Brain microvascular endothelial cell (primary cell): ENCODE data around the gene FAM219B.

Experiments used
- DNase-seq: peaks from one replicate; pipeline ENCODE4 v3.0.0-alpha.2; 2020
- H3K27ac ChIP-seq: fragments of 250-450 bp; sonication (Bioruptor Pico); 2 replicates; pipeline ENCODE4 v1.5.1; 2020; ENCODE audit warnings: mild to moderate bottlenecking, moderate library complexity
- H3K27me3 ChIP-seq: fragments of 250-450 bp; sonication (Bioruptor Pico); replicated peaks from 2 replicates; pipeline ENCODE4 v1.5.1; 2020; ENCODE audit warnings: mild to moderate bottlenecking
- H3K36me3 ChIP-seq: fragments of 250-450 bp; sonication (Bioruptor Pico); replicated peaks from 2 replicates; pipeline ENCODE4 v1.5.1; 2020; ENCODE audit warnings: mild to moderate bottlenecking
- H3K4me3 ChIP-seq: 2 replicates; pipeline ENCODE4 v1.5.1; 2011; ENCODE audit warnings: low read depth, mild to moderate bottlenecking, control low read depth, low read length, moderate library complexity
- in situ Hi-C: cut with HindIII; loops from 2 replicates; pipeline ENCODE4 v1.10.0; 2017; ENCODE audit warnings: low sequenced_read_pairs, low pct_ligation_motif_present
- TF ChIP-seq, protein P1 (sequence below): IDR thresholded peaks from 2 replicates; pipeline ENCODE4 v1.5.1; 2011; ENCODE audit warnings: low read depth, mild to moderate bottlenecking, moderate library complexity, low read length, control low read depth, inconsistent platforms; ENCODE audit errors: missing control alignments

Gene FAM219B, protein sequence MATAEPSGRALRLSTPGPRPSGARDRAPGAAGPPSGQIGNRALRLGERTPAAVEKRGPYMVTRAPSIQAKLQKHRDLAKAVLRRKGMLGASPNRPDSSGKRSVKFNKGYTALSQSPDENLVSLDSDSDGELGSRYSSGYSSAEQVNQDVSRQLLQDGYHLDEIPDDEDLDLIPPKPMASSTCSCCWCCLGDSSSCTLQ

DNA sequence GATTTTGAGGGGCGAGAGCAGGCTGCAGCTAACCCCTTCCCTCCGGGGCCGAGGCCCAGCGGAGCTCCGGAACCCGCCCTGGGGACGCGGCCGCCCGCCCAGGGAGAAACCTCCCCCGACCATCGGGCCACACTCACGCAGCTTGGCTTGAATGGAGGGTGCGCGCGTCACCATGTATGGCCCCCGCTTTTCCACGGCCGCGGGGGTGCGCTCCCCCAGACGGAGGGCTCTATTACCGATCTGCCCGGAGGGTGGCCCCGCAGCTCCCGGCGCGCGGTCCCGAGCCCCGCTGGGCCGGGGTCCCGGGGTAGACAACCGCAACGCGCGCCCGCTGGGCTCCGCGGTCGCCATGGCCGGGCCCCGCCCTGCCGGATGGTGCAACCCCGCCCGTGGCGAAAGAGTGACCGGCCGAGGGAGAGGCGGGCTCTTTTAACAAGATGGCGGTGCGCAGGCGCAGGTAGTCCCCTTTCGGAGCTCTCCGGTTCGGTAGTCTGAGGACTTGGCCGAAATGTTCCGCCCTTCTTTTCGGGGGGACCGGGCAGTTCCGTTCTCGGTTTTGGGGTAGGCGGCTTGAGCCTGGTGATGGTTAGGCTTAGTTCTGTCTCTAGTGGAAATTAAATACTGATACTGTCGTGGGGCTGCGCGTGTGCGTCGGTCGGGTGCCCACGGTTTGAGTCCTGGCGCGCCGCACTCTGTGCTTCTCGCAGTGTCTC, at the start of gene FAM219B:
TSS of gene FAM219B (minus strand) at position 402 of the 713 bp plus-strand sequence. CDS start at position 351, 51 bp downstream.
- H3K27ac ChIP-seq: peak within 1 kb of the TSS; percentile 74
- DNase-seq: peak; percentile 77
- in situ Hi-C loops: no loop called here

DNA sequence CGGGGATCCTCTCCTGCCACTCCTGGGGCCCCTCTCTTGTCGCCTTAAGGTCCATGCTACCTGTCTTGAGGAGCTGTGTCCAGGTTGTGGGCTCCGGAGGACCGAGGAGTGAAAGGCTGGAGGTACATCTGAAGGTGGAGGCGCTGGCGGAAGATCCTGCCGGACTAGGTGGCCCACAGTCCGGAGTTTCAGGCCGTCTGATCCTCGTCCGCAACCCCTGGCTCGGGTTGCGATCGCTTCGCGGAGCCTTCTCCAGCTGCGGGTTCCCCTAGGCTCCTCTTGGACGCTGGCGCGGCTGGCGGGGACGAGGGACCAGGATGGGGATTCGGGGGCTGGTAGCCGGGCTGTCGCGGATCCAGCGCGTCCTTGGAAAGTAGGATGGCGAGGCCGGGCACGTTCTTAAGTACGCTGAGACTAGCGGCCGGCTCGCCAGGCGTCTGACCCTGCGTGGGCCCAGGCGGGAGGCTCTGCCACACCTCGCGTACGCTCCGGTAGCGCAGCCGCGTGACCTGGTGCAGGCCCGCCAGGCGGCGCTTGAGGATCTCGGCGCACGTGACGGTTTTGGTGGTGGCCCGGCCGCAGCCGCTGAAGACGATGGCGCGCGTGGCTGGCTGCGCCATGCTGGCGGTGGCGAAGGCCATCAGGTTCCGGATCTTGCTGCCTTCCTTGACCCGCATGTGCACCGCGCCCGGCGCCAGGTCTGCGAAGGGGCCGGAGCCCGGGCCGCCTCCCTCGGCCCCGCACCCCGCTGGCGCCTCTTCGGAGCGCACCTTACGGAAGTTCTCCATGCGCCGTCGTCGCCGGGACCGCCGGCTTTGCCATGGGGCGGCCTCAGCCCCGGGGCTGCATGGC, 49.4 kb upstream of the FAM219B start:
- Histone ChIP-seq H3K27ac (no peak overlapping the region), H3K36me3 (no peaks in the 10 kb centered on the region), H3K27me3 (peaks cover 4% of the 10 kb centered on the region), H3K4me3 (peak overlapping the region; percentile 59)
- in situ Hi-C loops: no loop called here
- TF ChIP-seq, protein P1, sequence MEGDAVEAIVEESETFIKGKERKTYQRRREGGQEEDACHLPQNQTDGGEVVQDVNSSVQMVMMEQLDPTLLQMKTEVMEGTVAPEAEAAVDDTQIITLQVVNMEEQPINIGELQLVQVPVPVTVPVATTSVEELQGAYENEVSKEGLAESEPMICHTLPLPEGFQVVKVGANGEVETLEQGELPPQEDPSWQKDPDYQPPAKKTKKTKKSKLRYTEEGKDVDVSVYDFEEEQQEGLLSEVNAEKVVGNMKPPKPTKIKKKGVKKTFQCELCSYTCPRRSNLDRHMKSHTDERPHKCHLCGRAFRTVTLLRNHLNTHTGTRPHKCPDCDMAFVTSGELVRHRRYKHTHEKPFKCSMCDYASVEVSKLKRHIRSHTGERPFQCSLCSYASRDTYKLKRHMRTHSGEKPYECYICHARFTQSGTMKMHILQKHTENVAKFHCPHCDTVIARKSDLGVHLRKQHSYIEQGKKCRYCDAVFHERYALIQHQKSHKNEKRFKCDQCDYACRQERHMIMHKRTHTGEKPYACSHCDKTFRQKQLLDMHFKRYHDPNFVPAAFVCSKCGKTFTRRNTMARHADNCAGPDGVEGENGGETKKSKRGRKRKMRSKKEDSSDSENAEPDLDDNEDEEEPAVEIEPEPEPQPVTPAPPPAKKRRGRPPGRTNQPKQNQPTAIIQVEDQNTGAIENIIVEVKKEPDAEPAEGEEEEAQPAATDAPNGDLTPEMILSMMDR: peak; percentile 45
- no peak for DNase-seq

More for the DNA sequence above, at the start of gene FAM219B:
- H3K4me3 ChIP-seq: peak within 1 kb of the TSS; percentile 82
- H3K27me3 ChIP-seq: no peaks in the 10 kb centered on the region
- H3K36me3 ChIP-seq: peaks cover 33% of the 10 kb centered on the region
- TF ChIP-seq, protein P1: no peak

DNA sequence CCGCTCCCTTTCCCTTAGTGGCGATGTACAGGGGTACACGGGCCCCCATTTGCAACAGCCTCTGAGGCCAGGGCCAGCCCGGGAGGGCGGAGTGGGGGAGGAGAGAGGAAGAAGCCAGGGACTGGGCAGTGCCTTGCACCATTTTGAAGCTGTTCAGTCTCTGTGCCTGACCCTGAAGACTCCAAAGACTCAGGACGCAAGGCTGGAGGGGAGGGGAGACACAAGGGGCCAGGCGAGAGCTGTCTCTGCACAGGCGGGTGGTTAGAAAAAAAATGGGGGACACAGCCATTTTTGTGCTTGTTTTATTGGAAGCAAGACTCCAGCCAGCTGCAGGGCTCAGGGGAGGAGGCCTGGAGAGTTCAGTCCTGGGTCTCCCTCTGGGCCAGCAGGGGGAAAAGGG, 48.4 kb upstream of the FAM219B start:
- DNase-seq: no peak
- TF ChIP-seq, protein P1: no peak
- in situ Hi-C loops: no loop called here
- Histone ChIP-seq H3K4me3 (peak overlapping the region; percentile 3), H3K27me3 (peaks cover 4% of the 10 kb centered on the region), H3K36me3 (no peaks in the 10 kb centered on the region), H3K27ac (no peak overlapping the region)

DNA sequence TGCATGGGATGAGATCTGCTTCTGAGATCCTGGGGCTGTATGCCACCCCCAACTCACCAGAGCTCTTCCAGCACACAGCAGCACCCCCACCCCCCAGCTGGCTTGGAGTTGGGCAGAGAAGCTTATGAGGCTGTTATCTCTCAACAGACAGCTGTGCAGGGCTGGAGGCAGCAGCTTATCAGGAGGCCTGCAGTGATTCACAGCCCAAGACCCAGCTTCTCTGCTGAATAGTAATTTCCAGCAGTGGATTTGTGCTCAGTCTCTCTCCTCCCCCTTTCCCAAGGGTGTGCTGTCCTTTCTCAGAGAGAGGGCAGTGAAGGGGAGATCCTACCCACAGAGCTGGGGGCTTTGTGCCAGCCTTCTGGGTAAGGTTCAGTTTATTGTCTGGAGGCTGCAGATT, 47.9 kb upstream of the FAM219B start:
- Histone ChIP-seq H3K4me3 (peak overlapping the region; percentile 12), H3K36me3 (no peaks in the 10 kb centered on the region), H3K27me3 (peaks cover 4% of the 10 kb centered on the region), H3K27ac (no peak overlapping the region)
- TF ChIP-seq, protein P1: no peak
- in situ Hi-C loops: no loop called here
- peak; percentile 89 for DNase-seq

DNA sequence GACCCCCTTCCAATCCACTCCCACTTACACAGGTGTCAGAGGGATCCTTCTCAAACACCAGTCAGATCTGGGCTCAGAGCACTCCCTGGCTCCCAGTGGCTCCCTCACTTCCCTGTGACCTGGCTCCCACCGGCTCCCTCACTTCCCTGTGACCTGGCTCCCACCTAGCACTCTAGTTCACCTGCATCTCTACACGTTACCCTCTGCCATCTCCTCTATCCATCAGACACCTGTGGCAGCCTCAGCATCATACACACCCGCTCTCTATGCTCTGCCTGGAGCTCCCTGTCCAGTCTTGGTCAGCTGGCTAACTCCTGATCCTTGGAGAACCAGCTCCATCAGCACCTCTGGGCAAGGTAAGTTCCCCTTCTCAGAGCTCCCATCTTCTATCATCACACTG, 44.4 kb upstream of the FAM219B start:
- Histone ChIP-seq H3K27ac (no peak overlapping the region), H3K36me3 (no peaks in the 10 kb centered on the region), H3K27me3 (no peaks in the 10 kb centered on the region), H3K4me3 (no peak overlapping the region)
- in situ Hi-C loops: no loop called here
- TF ChIP-seq, protein P1: no peak
- no peak for DNase-seq
